PC-9 (cell line): ENCODE data around the gene MYO3B.

Experiments
- CTCF ChIP-seq: fragments of 200-600 bp; sonication (generic); conservative IDR thresholded peaks from 2 replicates; pipeline ENCODE4 v1.6.1; 2017; ENCODE audit warnings: mixed run types, antibody characterized with exemption, mild to moderate bottlenecking, moderate library complexity
- EZH2 ChIP-seq: fragments of 200-600 bp; sonication (generic); IDR thresholded peaks from 2 replicates; pipeline ENCODE4 v1.8.0; 2017; ENCODE audit warnings: antibody characterized with exemption, low read depth

GRCh38 chr2:170432823-170433222 is 254.9 kb downstream of the MYO3B start:
- TF ChIP-seq CTCF (no peak), EZH2 (no peak)
